Neural crest cell (in vitro differentiated cells): Measurements from ENCODE around the gene EYS. TPM values are rescaled to one million over a fixed set of nuclear protein-coding genes. Genes with fewer than 3 reads are reported as not detected.
"Not testable (repeated sequence)": the region's sequence is repeated elsewhere in the genome, so short reads cannot be mapped to it uniquely, and the experiment has no call there.

Experiments
- DNase-seq: peaks from one replicate; pipeline ENCODE4 v3.0.0; 2021; ENCODE audit warnings: low read depth, mixed read lengths, low spot score
- H3K27ac Mint-ChIP-seq: one replicate; pipeline ENCODE4 v1.8.0; 2021; ENCODE audit warnings: mild to moderate bottlenecking, mixed read lengths; ENCODE audit not compliant: unreplicated experiment
- H3K27me3 Mint-ChIP-seq: 2 replicates; pipeline ENCODE4 v1.8.0; 2021; ENCODE audit warnings: low read depth, mild to moderate bottlenecking, mixed read lengths
- H3K36me3 Mint-ChIP-seq: 2 replicates; pipeline ENCODE4 v1.8.0; 2021; ENCODE audit warnings: low read depth, mild to moderate bottlenecking, mixed read lengths
- H3K4me1 Mint-ChIP-seq: 2 replicates; pipeline ENCODE4 v1.8.0; 2021; ENCODE audit warnings: mixed read lengths
- H3K4me3 Mint-ChIP-seq: one replicate; pipeline ENCODE4 v1.8.0; 2021; ENCODE audit warnings: mild to moderate bottlenecking, mixed read lengths
- H3K9me3 Mint-ChIP-seq: 2 replicates; pipeline ENCODE4 v1.8.0; 2021; ENCODE audit warnings: mixed read lengths
- CTCF ChIP-seq: fragments of 200-600 bp; sonication (generic); conservative IDR thresholded peaks from 2 replicates; pipeline ENCODE4 v1.5.0; 2021; ENCODE audit warnings: antibody characterized with exemption, mild to moderate bottlenecking
- total RNA-seq: library from RNA; stranded (reverse); gene quantifications from 2 replicates; pipeline ENCODE4 v1.2.1, GENCODE V29; 2021

The EYS gene
- total RNA-seq, 1 donor from 2014 or later, result 0.40 TPM

- peaks cover 2% of the 10 kb centered on the region for H3K9me3 Mint-ChIP-seq
- no peak overlapping the region for H3K4me3 Mint-ChIP-seq
- no peak overlapping the region for H3K27ac Mint-ChIP-seq
- H3K27me3 Mint-ChIP-seq, result no peaks in the 10 kb centered on the region
- TF ChIP-seq CTCF, result no peak
- H3K4me1 Mint-ChIP-seq, result peaks cover 4% of the 10 kb centered on the region
- no peak for DNase-seq
- H3K36me3 Mint-ChIP-seq, result no peaks in the 10 kb centered on the region
These were observed 1901.7 kb downstream of the EYS start for GRCh38 chr6:63805345-63805744.

DNA sequence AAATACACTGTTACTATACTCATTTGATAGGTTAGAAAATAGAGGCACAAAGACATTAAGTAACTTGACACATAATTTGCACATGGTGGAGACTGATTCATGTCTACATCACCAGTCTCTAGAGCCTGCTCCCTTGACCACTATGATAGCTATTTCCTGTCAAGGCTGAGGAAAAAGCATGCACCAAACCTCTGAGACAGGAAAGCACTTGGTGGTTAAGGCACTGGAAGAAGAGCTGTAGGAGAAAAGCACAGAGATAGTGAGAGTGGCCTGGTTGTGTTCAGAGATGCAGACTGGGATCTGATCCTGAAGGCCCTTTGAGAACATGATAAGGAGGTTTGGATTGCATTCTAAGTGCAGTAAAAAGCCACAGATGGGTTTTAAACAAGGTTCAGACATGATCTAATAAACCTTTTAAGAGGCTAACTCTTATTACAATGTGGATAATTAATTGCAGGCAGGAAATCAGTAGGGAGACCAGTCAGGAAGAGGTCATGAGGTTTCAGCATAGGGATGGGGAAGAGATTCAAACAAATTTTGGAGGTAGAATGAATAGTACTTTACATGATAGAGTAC lies 1902.6 kb downstream of the EYS start:
- H3K27me3 Mint-ChIP-seq, result no peaks in the 10 kb centered on the region
- no peak for TF ChIP-seq CTCF
- H3K9me3 Mint-ChIP-seq, result peaks cover 2% of the 10 kb centered on the region
- no peak overlapping the region for H3K4me3 Mint-ChIP-seq
- H3K36me3 Mint-ChIP-seq, result no peaks in the 10 kb centered on the region
- peaks cover 4% of the 10 kb centered on the region for H3K4me1 Mint-ChIP-seq
- no peak overlapping the region for H3K27ac Mint-ChIP-seq
- DNase-seq, result no peak

- DNase-seq, result no peak
- H3K27me3 Mint-ChIP-seq, result no peaks in the 10 kb centered on the region
- H3K4me1 Mint-ChIP-seq, result peaks cover 4% of the 10 kb centered on the region
- H3K27ac Mint-ChIP-seq, result peak overlapping the region; percentile 69
- H3K9me3 Mint-ChIP-seq, result peaks cover 2% of the 10 kb centered on the region
- no peaks in the 10 kb centered on the region for H3K36me3 Mint-ChIP-seq
- H3K4me3 Mint-ChIP-seq, result no peak overlapping the region
- no peak for TF ChIP-seq CTCF
These were observed 1903.7 kb downstream of the EYS start for GRCh38 chr6:63803371-63803770.

DNA sequence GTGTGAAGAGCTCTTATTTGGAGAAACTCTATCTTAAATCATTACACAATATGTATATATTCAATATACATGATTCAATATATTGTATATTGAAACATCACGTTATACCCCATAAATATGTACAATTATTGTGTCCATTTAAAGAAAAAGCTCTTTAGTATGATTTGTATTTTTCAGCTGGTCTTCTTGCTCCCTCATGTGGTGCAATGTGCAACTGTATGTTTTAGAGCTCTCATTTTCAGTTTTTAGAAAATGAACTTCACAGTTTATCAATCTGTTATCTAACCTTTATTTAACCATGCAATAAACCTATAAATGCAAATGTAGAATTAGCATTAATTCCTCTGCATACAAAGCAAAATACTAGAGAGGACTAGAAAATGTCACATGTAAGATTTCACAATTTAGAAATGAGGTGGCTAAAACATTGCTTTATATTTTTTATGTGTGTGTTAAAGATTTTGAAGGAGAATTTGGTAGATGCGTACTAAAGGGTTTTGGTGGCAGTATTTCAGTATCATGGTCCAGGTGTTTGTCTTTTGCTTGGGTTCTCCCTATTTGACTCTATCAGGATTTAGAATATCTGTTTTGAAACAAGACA lies 1904.3 kb downstream of the EYS start:
- Mint-ChIP-seq H3K36me3 (no peaks in the 10 kb centered on the region), H3K27me3 (no peaks in the 10 kb centered on the region), H3K27ac (no peak overlapping the region), H3K9me3 (no peaks in the 10 kb centered on the region), H3K4me3 (no peak overlapping the region), H3K4me1 (peaks cover 4% of the 10 kb centered on the region)
- peak; percentile 76 for TF ChIP-seq CTCF
- no peak for DNase-seq

- not testable (repeated sequence) for H3K4me3 Mint-ChIP-seq, H3K36me3 Mint-ChIP-seq, DNase-seq, H3K27ac Mint-ChIP-seq, H3K4me1 Mint-ChIP-seq, H3K27me3 Mint-ChIP-seq, H3K9me3 Mint-ChIP-seq
These were observed 1906.6 kb downstream of the EYS start for GRCh38 chr6:63800386-63800785.

DNA sequence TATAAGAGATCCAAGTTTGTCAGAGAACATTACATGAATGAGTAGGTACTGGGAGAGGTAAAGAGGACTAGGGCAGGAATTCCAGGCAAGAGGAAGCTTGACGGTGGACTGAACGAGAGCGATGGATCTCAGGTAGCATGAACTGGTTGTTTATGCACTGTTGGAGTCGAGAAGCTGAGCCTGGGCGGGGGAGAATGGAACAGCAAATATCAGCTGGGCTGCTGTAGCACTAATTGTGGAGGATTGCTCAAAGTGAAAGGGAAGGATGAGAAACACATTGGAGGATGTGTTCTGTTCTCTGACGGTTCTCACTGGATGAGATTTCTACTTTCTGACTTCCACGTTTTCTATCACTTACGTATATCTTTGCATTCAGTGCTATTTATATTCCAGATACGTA lies 1907.2 kb downstream of the EYS start:
- DNase-seq, result no peak
- Mint-ChIP-seq H3K36me3 (no peaks in the 10 kb centered on the region), H3K9me3 (no peaks in the 10 kb centered on the region), H3K27ac (no peak overlapping the region), H3K4me1 (peaks cover 4% of the 10 kb centered on the region), H3K27me3 (no peaks in the 10 kb centered on the region), H3K4me3 (no peak overlapping the region)
- TF ChIP-seq CTCF, result no peak
